WTC11 (cell line): ENCODE data around the gene DPF1.

Experiments
- CTCF ChIP-seq: fragments of 200-600 bp; IDR thresholded peaks from 2 replicates; pipeline ENCODE4 v1.8.0; 2022; ENCODE audit warnings: antibody characterized with exemption
- MLX ChIP-seq: sonication (generic); formaldehyde crosslinking; IDR thresholded peaks from 2 replicates; pipeline ENCODE4 v1.8.1; 2023; ENCODE audit warnings: mild to moderate bottlenecking, missing genetic modification reagents, moderate library complexity
- NFATC4 ChIP-seq: fragments of 250-450 bp; sonication (Bioruptor Pico); IDR thresholded peaks from 2 replicates; pipeline ENCODE4 v1.9.0; 2021; ENCODE audit warnings: mild to moderate bottlenecking
- TF ChIP-seq, protein P1 (sequence below): sonication (generic); formaldehyde crosslinking; conservative IDR thresholded peaks from 2 replicates; pipeline ENCODE4 v1.8.1; 2023; ENCODE audit warnings: mild to moderate bottlenecking, low read depth, missing genetic modification reagents, moderate library complexity

GRCh38 chr19:38251564-38252051 is 27.6 kb upstream of the DPF1 start:
- TF ChIP-seq, protein P1, sequence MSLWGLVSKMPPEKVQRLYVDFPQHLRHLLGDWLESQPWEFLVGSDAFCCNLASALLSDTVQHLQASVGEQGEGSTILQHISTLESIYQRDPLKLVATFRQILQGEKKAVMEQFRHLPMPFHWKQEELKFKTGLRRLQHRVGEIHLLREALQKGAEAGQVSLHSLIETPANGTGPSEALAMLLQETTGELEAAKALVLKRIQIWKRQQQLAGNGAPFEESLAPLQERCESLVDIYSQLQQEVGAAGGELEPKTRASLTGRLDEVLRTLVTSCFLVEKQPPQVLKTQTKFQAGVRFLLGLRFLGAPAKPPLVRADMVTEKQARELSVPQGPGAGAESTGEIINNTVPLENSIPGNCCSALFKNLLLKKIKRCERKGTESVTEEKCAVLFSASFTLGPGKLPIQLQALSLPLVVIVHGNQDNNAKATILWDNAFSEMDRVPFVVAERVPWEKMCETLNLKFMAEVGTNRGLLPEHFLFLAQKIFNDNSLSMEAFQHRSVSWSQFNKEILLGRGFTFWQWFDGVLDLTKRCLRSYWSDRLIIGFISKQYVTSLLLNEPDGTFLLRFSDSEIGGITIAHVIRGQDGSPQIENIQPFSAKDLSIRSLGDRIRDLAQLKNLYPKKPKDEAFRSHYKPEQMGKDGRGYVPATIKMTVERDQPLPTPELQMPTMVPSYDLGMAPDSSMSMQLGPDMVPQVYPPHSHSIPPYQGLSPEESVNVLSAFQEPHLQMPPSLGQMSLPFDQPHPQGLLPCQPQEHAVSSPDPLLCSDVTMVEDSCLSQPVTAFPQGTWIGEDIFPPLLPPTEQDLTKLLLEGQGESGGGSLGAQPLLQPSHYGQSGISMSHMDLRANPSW (CRISPR knock-in tag) = no peak
- no peak for TF ChIP-seq MLX (CRISPR knock-in tag)
- no peak for TF ChIP-seq CTCF
- no peak for TF ChIP-seq NFATC4 (CRISPR knock-in tag)
